ENCODE data around the gene DNAJC13. TPM values are rescaled to one million over a fixed set of nuclear protein-coding genes. Genes with fewer than 3 reads are reported as not detected.

DNAJC13 gene
- total and polyA plus RNA-seq, 4 donors: 6.3 to 22.8 (median 15.4) TPM

- no peak for TF ChIP-seq RAD21 (IDR thresholded peaks at IDR 0.05)
- no peak for TF ChIP-seq NR2F2 (IDR thresholded peaks at IDR 0.05)
- TF ChIP-seq EGR1 (IDR thresholded peaks at IDR 0.05; ENCODE audit: low read depth in 2 of 2): no peak
- TF ChIP-seq RXRA (IDR thresholded peaks at IDR 0.05): no peak
- TF ChIP-seq, protein P1, sequence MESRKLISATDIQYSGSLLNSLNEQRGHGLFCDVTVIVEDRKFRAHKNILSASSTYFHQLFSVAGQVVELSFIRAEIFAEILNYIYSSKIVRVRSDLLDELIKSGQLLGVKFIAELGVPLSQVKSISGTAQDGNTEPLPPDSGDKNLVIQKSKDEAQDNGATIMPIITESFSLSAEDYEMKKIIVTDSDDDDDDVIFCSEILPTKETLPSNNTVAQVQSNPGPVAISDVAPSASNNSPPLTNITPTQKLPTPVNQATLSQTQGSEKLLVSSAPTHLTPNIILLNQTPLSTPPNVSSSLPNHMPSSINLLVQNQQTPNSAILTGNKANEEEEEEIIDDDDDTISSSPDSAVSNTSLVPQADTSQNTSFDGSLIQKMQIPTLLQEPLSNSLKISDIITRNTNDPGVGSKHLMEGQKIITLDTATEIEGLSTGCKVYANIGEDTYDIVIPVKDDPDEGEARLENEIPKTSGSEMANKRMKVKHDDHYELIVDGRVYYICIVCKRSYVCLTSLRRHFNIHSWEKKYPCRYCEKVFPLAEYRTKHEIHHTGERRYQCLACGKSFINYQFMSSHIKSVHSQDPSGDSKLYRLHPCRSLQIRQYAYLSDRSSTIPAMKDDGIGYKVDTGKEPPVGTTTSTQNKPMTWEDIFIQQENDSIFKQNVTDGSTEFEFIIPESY (IDR thresholded peaks at IDR 0.05): no peak
- TF ChIP-seq REST (IDR thresholded peaks at IDR 0.05): no peak
- TF ChIP-seq FOXA2 (IDR thresholded peaks at IDR 0.05): no peak
- no peak for TF ChIP-seq JUND (IDR thresholded peaks at IDR 0.05)
- TF ChIP-seq, protein P2, sequence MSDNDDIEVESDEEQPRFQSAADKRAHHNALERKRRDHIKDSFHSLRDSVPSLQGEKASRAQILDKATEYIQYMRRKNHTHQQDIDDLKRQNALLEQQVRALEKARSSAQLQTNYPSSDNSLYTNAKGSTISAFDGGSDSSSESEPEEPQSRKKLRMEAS (IDR thresholded peaks at IDR 0.05): no peak
- no peak for TF ChIP-seq GABPA (IDR thresholded peaks at IDR 0.05 in 1 of 2, conservative IDR thresholded peaks at IDR 0.05 in 1 of 2)
- TF ChIP-seq HNF4G (IDR thresholded peaks at IDR 0.05): no peak
- TF ChIP-seq YY1 (IDR thresholded peaks at IDR 0.05): no peak
- no peak for TF ChIP-seq SP1 (IDR thresholded peaks at IDR 0.05)
- no peak for TF ChIP-seq HNF4A (conservative IDR thresholded peaks at IDR 0.05)
- TF ChIP-seq CTCF (IDR thresholded peaks at IDR 0.05; ENCODE audit: low read depth, low read length, missing input control): no peak
- no peak for TF ChIP-seq TAF1 (conservative IDR thresholded peaks at IDR 0.05)
- TF ChIP-seq FOXA1 (IDR thresholded peaks at IDR 0.05): no peak
- TF ChIP-seq, protein P3, sequence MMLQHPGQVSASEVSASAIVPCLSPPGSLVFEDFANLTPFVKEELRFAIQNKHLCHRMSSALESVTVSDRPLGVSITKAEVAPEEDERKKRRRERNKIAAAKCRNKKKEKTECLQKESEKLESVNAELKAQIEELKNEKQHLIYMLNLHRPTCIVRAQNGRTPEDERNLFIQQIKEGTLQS (IDR thresholded peaks at IDR 0.05): no peak
- no peak overlapping the region for H3K27ac ChIP-seq (ENCODE audit: low read depth in 1 of 2, low read length in 2 of 2)
- no peak overlapping the region for H3K9ac ChIP-seq (ENCODE audit: low read depth in 1 of 2, low read length in 2 of 2)
- WGBS: 90% methylated on average over 13 of the region's 13 CpGs
- H3K4me3 ChIP-seq (ENCODE audit: low read depth in 1 of 3, low read length in 3 of 3): no peak overlapping the region
- H3K27me3 ChIP-seq (ENCODE audit: control insufficient read depth in 4 of 4, insufficient read depth in 4 of 4, low read length in 3 of 4): no peaks in the 10 kb centered on the region
- no peaks in the 10 kb centered on the region for H3K36me3 ChIP-seq (ENCODE audit: control insufficient read depth in 4 of 4, insufficient read depth in 3 of 4, low read depth in 1 of 4, low read length in 3 of 4)
- DNase-seq (ENCODE audit: low spot score): no peak
- H3K9me3 ChIP-seq (ENCODE audit: control insufficient read depth in 4 of 4, low read length in 3 of 4): peaks cover 0 to 3% (median 0%) of the 10 kb centered on the region in 4 donors
- H3K4me1 ChIP-seq (ENCODE audit: control insufficient read depth in 4 of 4, insufficient read depth in 4 of 4, low read length in 3 of 4): no peaks in the 10 kb centered on the region
Observed at GRCh38 chr3:132401255-132401654, 16.0 kb upstream of the DNAJC13 start.

Measured in liver (tissue), 9 donors.